Heart left ventricle (tissue), 16 donors: ENCODE results near the gene TMEM40. TPM values are rescaled to one million over a fixed set of nuclear protein-coding genes. Genes with fewer than 3 reads are reported as not detected.
"Not testable (repeated sequence)": the region's sequence is repeated elsewhere in the genome, so short reads cannot be mapped to it uniquely, and the experiment has no call there.

Source experiments
- ATAC-seq, 4 donors: fragments of 200-7000 bp; cut with Tn5 transposase; one replicate each; pipeline ENCODE4 v1.9.1; 2020 to 2022; ENCODE audit warnings: moderate library complexity in 4 of 4, mild to moderate bottlenecking in 3 of 4, moderate number of reproducible peaks in 1 of 4
- DNase-seq, 5 donors: peaks; one replicate each; pipeline ENCODE4 v3.0.0-alpha.2; 2020
- H3K27ac ChIP-seq, 12 donors: fragments of 200-600 bp; sonication (generic) in 4 of 12; one replicate each; pipeline versions ENCODE4 v1.5.0 to v1.8.0; 2016 to 2022; ENCODE audit warnings: mild to moderate bottlenecking in 2 of 12
- H3K27me3 ChIP-seq, 9 donors: fragments of 200-600 bp; sonication (generic) in 2 of 9; one replicate each; pipeline versions ENCODE4 v1.5.1 to v1.8.0; 2016 to 2022; ENCODE audit warnings: mild to moderate bottlenecking in 3 of 9
- H3K36me3 ChIP-seq, 9 donors: fragments of 200-600 bp; sonication (generic) in 2 of 9; one replicate each; pipeline versions ENCODE4 v1.5.0 to v1.8.0; 2018 to 2022; ENCODE audit warnings: mild to moderate bottlenecking in 2 of 9
- H3K4me1 ChIP-seq, 12 donors: fragments of 200-600 bp; sonication (generic) in 4 of 12; one replicate each; pipeline versions ENCODE4 v1.5.0 to v1.8.0; 2016 to 2022; ENCODE audit warnings: mild to moderate bottlenecking in 3 of 12
- H3K4me3 ChIP-seq, 12 donors: fragments of 200-600 bp; sonication (generic) in 4 of 12; one replicate each; pipeline versions ENCODE4 v1.5.0 to v1.8.0; 2017 to 2022; ENCODE audit warnings: mild to moderate bottlenecking in 9 of 12, moderate library complexity in 4 of 12
- H3K9me3 ChIP-seq, 12 donors: fragments of 200-600 bp; sonication (generic) in 4 of 12; one replicate each; pipeline versions ENCODE4 v1.5.0 to v1.8.0; 2016 to 2022; ENCODE audit warnings: mild to moderate bottlenecking in 1 of 12
- POLR2A ChIP-seq, 2 donors: fragments of 450-650 bp; IDR thresholded peaks; one replicate each; pipeline ENCODE4 v1.6.1; 2017; ENCODE audit warnings: antibody characterized with exemption in 2 of 2, mild to moderate bottlenecking in 2 of 2, moderate library complexity in 2 of 2
- WGBS, 4 donors: extraction: QIAGEN DNeasy Blood & Tissue Kit in 2 of 4; methylation state at CpG; one replicate each; pipeline versions ENCODE4 v1.1.5 to v1.1.7; 2013 to 2018; 5-methylcytosine and 5-hydroxymethylcytosine counted together
- intact Hi-C, 10 donors: fragments of 100-400 bp; cut with DNase I; formaldehyde crosslinking; loops; one replicate each; pipeline versions ENCODE4 v1.11.1 to v1.14.2; 2022
- polyA plus RNA-seq, 2 donors: library from polyadenylated mRNA; stranded (reverse); fragments of 200-250 nt; gene quantifications; one replicate each; pipeline ENCODE4 v1.2.3, GENCODE V29; 2013
- total RNA-seq, 9 donors: library from RNA; depleted of rRNA in 2 of 9; stranded (reverse); fragments of >200 nt in 2 of 9; fragmentation: NEBNext Ultra II Directional in 3 of 9; extraction: Animal tissue kit (Norgen Biotek cat#: 25700) in 3 of 9; gene quantifications; one replicate each; pipeline versions ENCODE4 v1.1.0 to v1.2.4, GENCODE V29; 2016 to 2023
- TF ChIP-seq, protein P1 (sequence below), 12 donors: fragments of 200-600 bp; sonication (generic) in 4 of 12; IDR thresholded peaks; one replicate each; pipeline versions ENCODE4 v1.5.0 to v1.8.0; 2018 to 2022; ENCODE audit warnings: antibody characterized with exemption in 12 of 12, mild to moderate bottlenecking in 5 of 12
- donor health status: ischemic (EF 13 %, LVEDD 7.1; RV severe dilation, severe dysfunction).
- donor health status: healthy with polysubstance abuse.
- donor health status: DM: no; HTN: yes; CAD: no.
- donor health status: DM: no; HTN: no; CAD: no.
- donor health status: ischemic (EF 25% LVEDD 6.9; RV normal size, moderate dysfunction).
- donor health status: ischemic (EF 25% LVEDD 5.7; RV mildly dilated, moderate dysfunction).
- donor health status: healthy.
- donor health status: DM: yes; HTN: yes; CAD: no.
- donor health status: ischemic (EF 35%, LVEDD 5.7; RV mildly dilated, moderate dysfunction).
- donor health status: nonischemic (EF 11% LVEDD 7.7; RV severe dilation, severe dysfunction).
- donor health status: DM: yes; HTN: yes; CAD: no.
- donor health status: PGD.
- donor health status: ischemic (EF 29% LVEDD 5.4; RV normal size, mild dysfunction).
- donor health status: nonischemic (EF 23%, LVEDD 6.1; RV moderate dilation, normal function).

The TMEM40 gene
- total and polyA plus RNA-seq, 11 donors, result 0.82 to 10.5 (median 2.9) TPM; not detected in 1

GRCh38 chr3:12796171-12797123 is 37.4 kb upstream of the TMEM40 start, which contains the start of gene CAND2:
CAND2 (plus strand) TSS chr3:12796680; CDS start chr3:12796721, 41 bp downstream.
- peak within 1 kb of the TSS; percentile 50 to 97 (median 89) for H3K27ac ChIP-seq
- 6 to 12% (median 7%) methylated on average over 33 to 61 of the region's 61 CpGs for WGBS, 4 donors
- peak within 1 kb of the TSS; percentile 48 to 86 (median 66) for H3K4me3 ChIP-seq
- peak; percentile 20 to 49 for TF ChIP-seq POLR2A (IDR thresholded peaks at IDR 0.05)
- TF ChIP-seq, protein P1, sequence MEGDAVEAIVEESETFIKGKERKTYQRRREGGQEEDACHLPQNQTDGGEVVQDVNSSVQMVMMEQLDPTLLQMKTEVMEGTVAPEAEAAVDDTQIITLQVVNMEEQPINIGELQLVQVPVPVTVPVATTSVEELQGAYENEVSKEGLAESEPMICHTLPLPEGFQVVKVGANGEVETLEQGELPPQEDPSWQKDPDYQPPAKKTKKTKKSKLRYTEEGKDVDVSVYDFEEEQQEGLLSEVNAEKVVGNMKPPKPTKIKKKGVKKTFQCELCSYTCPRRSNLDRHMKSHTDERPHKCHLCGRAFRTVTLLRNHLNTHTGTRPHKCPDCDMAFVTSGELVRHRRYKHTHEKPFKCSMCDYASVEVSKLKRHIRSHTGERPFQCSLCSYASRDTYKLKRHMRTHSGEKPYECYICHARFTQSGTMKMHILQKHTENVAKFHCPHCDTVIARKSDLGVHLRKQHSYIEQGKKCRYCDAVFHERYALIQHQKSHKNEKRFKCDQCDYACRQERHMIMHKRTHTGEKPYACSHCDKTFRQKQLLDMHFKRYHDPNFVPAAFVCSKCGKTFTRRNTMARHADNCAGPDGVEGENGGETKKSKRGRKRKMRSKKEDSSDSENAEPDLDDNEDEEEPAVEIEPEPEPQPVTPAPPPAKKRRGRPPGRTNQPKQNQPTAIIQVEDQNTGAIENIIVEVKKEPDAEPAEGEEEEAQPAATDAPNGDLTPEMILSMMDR (IDR thresholded peaks at IDR 0.05), result no peak
- H3K9me3 ChIP-seq, result no peaks in the 10 kb centered on the region
- DNase-seq (peak; percentile 73 to 90 (median 81)), ATAC-seq (peak; percentile 51 to 89 (median 87))
- H3K36me3 ChIP-seq, result no peaks in the 10 kb centered on the region
- intact Hi-C loops, result loop anchor here in 2 of 10 donors (5.0 kb wide), 2 partner anchors 41 to 134 kb away; partner anchors contain the start of gene RAF1 (in 1 of the 2)
- H3K27me3 ChIP-seq, result no peaks in the 10 kb centered on the region
- H3K4me1 ChIP-seq, result peaks cover 0 to 54% (median 9%) of the 10 kb centered on the region in 12 donors

DNA sequence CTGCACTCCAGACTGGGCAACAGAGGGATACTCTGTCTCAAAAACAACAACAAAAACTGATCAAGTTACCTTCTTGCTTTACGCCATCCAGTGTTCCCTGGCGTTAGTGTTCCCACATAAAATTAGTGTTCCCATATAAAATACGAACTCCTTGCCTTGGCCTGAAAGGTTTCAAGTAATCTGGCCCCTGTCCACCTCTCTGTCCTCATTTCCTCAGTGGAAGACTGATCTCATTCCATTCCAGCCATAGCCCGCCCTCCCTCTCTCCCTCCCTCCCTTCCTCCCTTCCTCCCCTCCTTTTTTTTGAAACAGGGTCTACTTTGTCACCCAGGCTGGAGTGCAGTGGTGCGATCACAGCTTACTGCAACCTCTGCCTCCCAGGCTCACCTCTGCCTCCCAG is 34.6 kb upstream of the TMEM40 start:
- Histone ChIP-seq H3K9me3 (no peaks in the 10 kb centered on the region), H3K4me1 (peaks cover 0 to 26% (median 7%) of the 10 kb centered on the region in 12 donors), H3K27me3 (no peaks in the 10 kb centered on the region), H3K36me3 (no peaks in the 10 kb centered on the region), H3K27ac (no peak overlapping the region), H3K4me3 (no peak overlapping the region)
- ATAC-seq (no peak), DNase-seq (no peak)
- 76 to 82% (median 79%) methylated on average over 5 of the region's 5 CpGs for WGBS, 4 donors
- TF ChIP-seq, protein P1 (IDR thresholded peaks at IDR 0.05), result no peak
- no peak for TF ChIP-seq POLR2A (IDR thresholded peaks at IDR 0.05)
- intact Hi-C loops, result no loop called here

GRCh38 chr3:12791430-12791829 is 32.4 kb upstream of the TMEM40 start:
- Histone ChIP-seq H3K27me3 (no peaks in the 10 kb centered on the region), H3K4me1 (peaks cover 0 to 7% (median 4%) of the 10 kb centered on the region in 12 donors), H3K4me3 (no peak overlapping the region), H3K9me3 (no peaks in the 10 kb centered on the region), H3K36me3 (no peaks in the 10 kb centered on the region), H3K27ac (no peak overlapping the region)
- intact Hi-C loops, result no loop called here
- ATAC-seq (no peak), DNase-seq (no peak)
- TF ChIP-seq POLR2A (IDR thresholded peaks at IDR 0.05), result no peak
- TF ChIP-seq, protein P1 (IDR thresholded peaks at IDR 0.05), result no peak
- 78 to 93% (median 89%) methylated on average over 1 of the region's 1 CpG for WGBS, 4 donors

GRCh38 chr3:12787967-12788690 is 29.1 kb upstream of the TMEM40 start:
- not testable (repeated sequence) for H3K4me3 ChIP-seq, H3K27me3 ChIP-seq, H3K27ac ChIP-seq, DNase-seq, H3K4me1 ChIP-seq, H3K36me3 ChIP-seq, H3K9me3 ChIP-seq, ATAC-seq
- intact Hi-C loops, result loop anchor here in 5 of 10 donors (2.0 to 10.0 kb wide), 4 partner anchors 53 to 107 kb away; partner anchors contain the start of gene RPL32 (in 4 of the 5)
- 84 to 89% (median 86%) methylated on average over 16 to 23 of the region's 23 CpGs for WGBS, 4 donors
